WTC11 (cell line): ENCODE results near the gene RUNX2. TPM values are rescaled to one million over a fixed set of nuclear protein-coding genes. Genes with fewer than 3 reads are reported as not detected.

Experiments
- ATAC-seq: fragments of 200-7000 bp; cut with Tn5 transposase; 2 replicates; pipeline ENCODE4 v1.10.0; 2021; ENCODE audit warnings: mild to moderate bottlenecking, moderate library complexity
- CTCF ChIA-PET: fragments of 300-600 bp; sonication (Branson Sonifier 250); formaldehyde crosslinking; loops from one replicate; lab custom pipeline; 2021; ENCODE audit warnings: antibody characterized with exemption; lab: Charles Lee
- POLR2A ChIA-PET: fragments of 350-600 bp; sonication (Branson Sonifier 250); formaldehyde crosslinking; loops from one replicate; lab custom pipeline; 2021; ENCODE audit warnings: antibody characterized with exemption; lab: Charles Lee
- DNase-seq: peaks from one replicate; pipeline ENCODE4 v3.0.0; 2021; ENCODE audit warnings: low spot score
- H3K27ac Mint-ChIP-seq: 2 replicates; pipeline ENCODE4 v1.8.0; 2021; ENCODE audit warnings: mixed read lengths
- H3K27me3 Mint-ChIP-seq: 2 replicates; pipeline ENCODE4 v1.8.0; 2021; ENCODE audit warnings: low read depth, mild to moderate bottlenecking, moderate library complexity, mixed read lengths
- H3K36me3 Mint-ChIP-seq: 2 replicates; pipeline ENCODE4 v1.8.0; 2021; ENCODE audit warnings: mixed read lengths
- H3K4me1 Mint-ChIP-seq: 2 replicates; pipeline ENCODE4 v1.8.0; 2022; ENCODE audit warnings: mixed read lengths
- H3K4me3 Mint-ChIP-seq: 2 replicates; pipeline ENCODE4 v1.8.0; 2021; ENCODE audit warnings: mild to moderate bottlenecking, moderate library complexity, mixed read lengths
- H3K9me3 Mint-ChIP-seq: 2 replicates; pipeline ENCODE4 v1.8.0; 2021; ENCODE audit warnings: mixed read lengths
- AR ChIP-seq: fragments of 250-450 bp; sonication (Bioruptor Pico); IDR thresholded peaks from 2 replicates; pipeline ENCODE4 v1.9.0; 2021; ENCODE audit warnings: mild to moderate bottlenecking
- ATF1 ChIP-seq: sonication (generic); formaldehyde crosslinking; IDR thresholded peaks from 2 replicates; pipeline ENCODE4 v1.8.1; 2023; ENCODE audit warnings: mild to moderate bottlenecking, moderate library complexity, missing genetic modification reagents
- CREB1 ChIP-seq: sonication (generic); formaldehyde crosslinking; IDR thresholded peaks from 2 replicates; pipeline ENCODE4 v1.8.0; 2023; ENCODE audit warnings: mild to moderate bottlenecking, missing genetic modification reagents
- ELF4 ChIP-seq: sonication (generic); formaldehyde crosslinking; IDR thresholded peaks from 2 replicates; pipeline ENCODE4 v1.8.1; 2022; ENCODE audit warnings: low read depth, mild to moderate bottlenecking, moderate library complexity, missing genetic modification reagents
- ERG ChIP-seq: fragments of 250-450 bp; sonication (Bioruptor Pico); IDR thresholded peaks from 2 replicates; pipeline ENCODE4 v1.8.0; 2021; ENCODE audit warnings: mild to moderate bottlenecking
- FOXJ3 ChIP-seq: sonication (generic); formaldehyde crosslinking; IDR thresholded peaks from 2 replicates; pipeline ENCODE4 v1.9.0; 2021; ENCODE audit warnings: missing genetic modification reagents, mild to moderate bottlenecking, borderline replicate concordance
- MXD4 ChIP-seq: fragments of 250-450 bp; sonication (Bioruptor Pico); IDR thresholded peaks from 2 replicates; pipeline ENCODE4 v1.8.0; 2021; ENCODE audit warnings: mild to moderate bottlenecking, moderate library complexity, borderline replicate concordance
- NFYB ChIP-seq: sonication (generic); formaldehyde crosslinking; conservative IDR thresholded peaks from 2 replicates; pipeline ENCODE4 v1.8.0; 2022; ENCODE audit warnings: low read depth, missing genetic modification reagents
- NR2C2 ChIP-seq: sonication (generic); formaldehyde crosslinking; IDR thresholded peaks from 2 replicates; pipeline ENCODE4 v1.8.0; 2022; ENCODE audit warnings: mild to moderate bottlenecking, missing genetic modification reagents
- STAT6 ChIP-seq: sonication (generic); formaldehyde crosslinking; conservative IDR thresholded peaks from 2 replicates; pipeline ENCODE4 v1.8.1; 2023; ENCODE audit warnings: mild to moderate bottlenecking, low read depth, missing genetic modification reagents, moderate library complexity
- TCF7 ChIP-seq: sonication (generic); formaldehyde crosslinking; IDR thresholded peaks from 2 replicates; pipeline ENCODE4 v1.8.0; 2022; ENCODE audit warnings: mild to moderate bottlenecking, low read depth, missing genetic modification reagents, moderate library complexity
- ZBTB21 ChIP-seq: sonication (generic); formaldehyde crosslinking; IDR thresholded peaks from 2 replicates; pipeline ENCODE4 v1.8.1; 2023; ENCODE audit warnings: mild to moderate bottlenecking, missing genetic modification reagents, borderline replicate concordance
- ZNF263 ChIP-seq: sonication (generic); formaldehyde crosslinking; IDR thresholded peaks from 2 replicates; pipeline ENCODE4 v1.8.1; 2022; ENCODE audit warnings: low read depth, mild to moderate bottlenecking, moderate library complexity, missing genetic modification reagents
- ZNF281 ChIP-seq: sonication (generic); formaldehyde crosslinking; IDR thresholded peaks from 2 replicates; pipeline ENCODE4 v1.8.0; 2023; ENCODE audit warnings: mild to moderate bottlenecking, missing genetic modification reagents
- ZNF317 ChIP-seq: sonication (generic); formaldehyde crosslinking; IDR thresholded peaks from 2 replicates; pipeline ENCODE4 v1.8.1; 2023; ENCODE audit warnings: low read depth, mild to moderate bottlenecking, moderate library complexity, missing genetic modification reagents, borderline replicate concordance
- ZNF396 ChIP-seq: fragments of 250-450 bp; sonication (Bioruptor Pico); IDR thresholded peaks from 2 replicates; pipeline ENCODE4 v1.8.0; 2021; ENCODE audit warnings: mild to moderate bottlenecking, moderate library complexity, borderline replicate concordance
- ZNF532 ChIP-seq: fragments of 250-450 bp; sonication (Bioruptor Pico); IDR thresholded peaks from 2 replicates; pipeline ENCODE4 v1.9.0; 2021; ENCODE audit warnings: mild to moderate bottlenecking, borderline replicate concordance
- total RNA-seq: library from RNA; stranded (reverse); gene quantifications from 3 replicates; pipeline ENCODE4 v1.2.3, GENCODE V29; 2021

The RUNX2 gene
- total RNA-seq, 1 experiment from 2014 or later: 0.28 TPM

- peaks cover 16% of the 10 kb centered on the region for H3K9me3 Mint-ChIP-seq
- H3K4me1 Mint-ChIP-seq: no peaks in the 10 kb centered on the region
- POLR2A ChIA-PET: no interaction called here
- no peaks in the 10 kb centered on the region for H3K27me3 Mint-ChIP-seq
- TF ChIP-seq ELF4 (CRISPR knock-in tag) (no peak), NR2C2 (CRISPR knock-in tag) (no peak), TCF7 (CRISPR knock-in tag) (no peak), FOXJ3 (CRISPR knock-in tag) (no peak)
- peaks cover 8% of the 10 kb centered on the region for H3K36me3 Mint-ChIP-seq
- CTCF ChIA-PET: no interaction called here
- ATAC-seq (no peak), DNase-seq (no peak)
- no peak overlapping the region for H3K27ac Mint-ChIP-seq
- H3K4me3 Mint-ChIP-seq: no peak overlapping the region
Measured at GRCh38 chr6:45300736-45301135, 27.4 kb upstream of the RUNX2 start.

GRCh38 chr6:45301348-45302142, 26.6 kb upstream of the RUNX2 start:
- POLR2A ChIA-PET: no interaction called here
- H3K27ac Mint-ChIP-seq: no peak overlapping the region
- no peak for ATAC-seq
- peaks cover 24% of the 10 kb centered on the region for H3K9me3 Mint-ChIP-seq
- CTCF ChIA-PET: no interaction called here
- peaks cover 16% of the 10 kb centered on the region for H3K36me3 Mint-ChIP-seq
- H3K27me3 Mint-ChIP-seq: 0 out of 2 replicates have a peak, but pooled peaks cover 2% of the 10 kb centered on the region
- TF ChIP-seq ZNF396 (no peak), NFYB (no peak), ERG (CRISPR knock-in tag) (no peak), MXD4 (CRISPR knock-in tag) (no peak)
- DNase-seq: no peak
- H3K4me3 Mint-ChIP-seq: no peak overlapping the region
- no peaks in the 10 kb centered on the region for H3K4me1 Mint-ChIP-seq

GRCh38 chr6:45302832-45303231, 25.3 kb upstream of the RUNX2 start:
- Mint-ChIP-seq H3K4me3 (no peak overlapping the region), H3K27me3 (peaks cover 3% of the 10 kb centered on the region; the same call in 1 of the 2 replicates), H3K9me3 (peaks cover 34% of the 10 kb centered on the region), H3K36me3 (peaks cover 29% of the 10 kb centered on the region), H3K27ac (no peak overlapping the region), H3K4me1 (peaks cover 3% of the 10 kb centered on the region)
- CTCF ChIA-PET: no interaction called here
- no peak for DNase-seq
- POLR2A ChIA-PET: no interaction called here
- ATAC-seq: no peak
- no peak for TF ChIP-seq ATF1 (CRISPR knock-in tag)
- TF ChIP-seq AR: no peak
- no peak for TF ChIP-seq ZNF263 (CRISPR knock-in tag)
- TF ChIP-seq ZNF281 (CRISPR knock-in tag): no peak
- TF ChIP-seq CREB1 (CRISPR knock-in tag): no peak
- no peak for TF ChIP-seq ZNF317 (CRISPR knock-in tag)
- TF ChIP-seq ZBTB21 (CRISPR knock-in tag): no peak
- TF ChIP-seq STAT6: no peak
- TF ChIP-seq ZNF532 (CRISPR knock-in tag): no peak
